Right cardiac atrium (tissue), 5 donors: Measurements from ENCODE around the gene CLIP2. TPM values are rescaled to one million over a fixed set of nuclear protein-coding genes. Genes with fewer than 3 reads are reported as not detected.

Source experiments
- ATAC-seq, 2 donors: fragments of 200-7000 bp; cut with Tn5 transposase; one replicate each; pipeline versions ENCODE4 v1.8.0 to v1.9.1; 2020; ENCODE audit warnings: moderate library complexity in 2 of 2, mild to moderate bottlenecking in 1 of 2
- DNase-seq, 3 donors: peaks; one replicate each; pipeline ENCODE4 v3.0.0-alpha.2; 2020
- H3K27ac ChIP-seq: one replicate; pipeline ENCODE4 v1.5.1; 2013; ENCODE audit warnings: mild to moderate bottlenecking, low read length, control low read depth, moderate library complexity
- H3K27me3 ChIP-seq: one replicate; pipeline ENCODE4 v1.6.1; 2013; ENCODE audit not compliant: control insufficient read depth, insufficient read depth
- H3K4me1 ChIP-seq: one replicate; pipeline ENCODE4 v1.6.1; 2013; ENCODE audit warnings: low read length; ENCODE audit not compliant: control insufficient read depth, insufficient read depth
- H3K4me3 ChIP-seq: one replicate; pipeline ENCODE4 v1.5.1; 2013; ENCODE audit warnings: low read length, control low read depth
- H3K9me3 ChIP-seq: one replicate; pipeline ENCODE4 v1.6.1; 2013; ENCODE audit warnings: low read length; ENCODE audit not compliant: control insufficient read depth
- WGBS: extraction: QIAGEN DNeasy Blood & Tissue Kit; methylation state at CpG from one replicate; pipeline ENCODE4 v1.1.7; 2013; 5-methylcytosine and 5-hydroxymethylcytosine counted together
- intact Hi-C, 4 donors: fragments of 100-400 bp; cut with DNase I; formaldehyde crosslinking; loops; one replicate each; pipeline versions ENCODE4 v1.11.0 to v1.14.0; 2022 to 2023
- polyA plus RNA-seq: library from polyadenylated mRNA; stranded (reverse); fragments of 200-250 nt; gene quantifications from one replicate; pipeline ENCODE4 v1.2.3, GENCODE V29; 2013
- total RNA-seq, 4 donors: library from RNA; stranded (reverse); fragmentation: NEBNext Ultra II Directional; extraction: Animal tissue kit (Norgen Biotek cat#: 25700); gene quantifications; one replicate each; pipeline ENCODE4 v1.2.1, GENCODE V29; 2021
- donor health status: healthy with polysubstance abuse.
- donor health status: DM: no; HTN: yes; CAD: no.
- donor health status: DM: no; HTN: no; CAD: no.
- donor health status: DM: no; HTN: yes; CAD: no; lungs with severe emphysema.
- donor health status: DM: yes; HTN: yes; CAD: no.

The CLIP2 gene
- total and polyA plus RNA-seq, 5 donors = 6.3 to 9.4 (median 8.7) TPM

DNA sequence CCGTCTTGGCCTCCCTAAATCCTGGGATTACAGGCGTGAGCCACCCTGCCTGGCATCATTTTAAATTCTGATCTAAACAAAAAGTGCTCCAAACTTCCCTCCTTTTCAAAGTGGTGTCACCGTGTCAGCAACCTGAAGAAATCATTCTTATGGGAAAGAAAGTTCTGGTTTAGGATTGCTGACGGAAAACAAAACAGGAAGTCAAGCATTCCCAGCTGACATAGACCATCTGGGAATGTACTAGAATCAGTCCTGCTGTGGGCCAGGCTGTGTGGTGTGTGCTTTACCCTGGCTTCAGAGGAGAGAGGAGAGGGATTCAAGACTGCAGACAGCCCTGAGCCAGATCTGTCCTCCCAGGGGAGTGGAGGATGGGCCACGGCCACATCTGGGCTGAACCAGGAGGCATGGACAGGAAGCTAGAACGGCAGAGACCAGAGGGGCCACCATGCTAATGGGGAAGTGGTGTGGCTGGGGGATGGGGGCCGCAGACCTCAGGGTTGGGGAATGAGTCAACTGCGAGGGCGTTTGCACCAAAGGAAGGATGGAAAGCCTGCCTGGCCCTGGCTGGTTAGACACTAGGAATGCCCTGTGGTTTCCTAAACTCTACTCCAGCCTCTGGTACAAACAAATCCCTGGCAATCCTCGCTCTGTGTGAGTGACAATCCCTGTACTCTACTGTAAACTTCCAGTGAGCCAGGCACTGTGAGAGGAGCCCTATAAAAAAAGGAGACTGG lies 16.7 kb upstream of the CLIP2 start:
- Histone ChIP-seq H3K27ac (peak overlapping the region; percentile 15), H3K4me1 (no peaks in the 10 kb centered on the region), H3K4me3 (no peak overlapping the region), H3K27me3 (no peaks in the 10 kb centered on the region), H3K9me3 (no peaks in the 10 kb centered on the region)
- ATAC-seq = peak; percentile 76 to 90
- WGBS = 33% methylated on average over 10 of the region's 10 CpGs
- intact Hi-C loops = no loop called here
- DNase-seq = peak; percentile 79 to 88 (median 83)

DNA sequence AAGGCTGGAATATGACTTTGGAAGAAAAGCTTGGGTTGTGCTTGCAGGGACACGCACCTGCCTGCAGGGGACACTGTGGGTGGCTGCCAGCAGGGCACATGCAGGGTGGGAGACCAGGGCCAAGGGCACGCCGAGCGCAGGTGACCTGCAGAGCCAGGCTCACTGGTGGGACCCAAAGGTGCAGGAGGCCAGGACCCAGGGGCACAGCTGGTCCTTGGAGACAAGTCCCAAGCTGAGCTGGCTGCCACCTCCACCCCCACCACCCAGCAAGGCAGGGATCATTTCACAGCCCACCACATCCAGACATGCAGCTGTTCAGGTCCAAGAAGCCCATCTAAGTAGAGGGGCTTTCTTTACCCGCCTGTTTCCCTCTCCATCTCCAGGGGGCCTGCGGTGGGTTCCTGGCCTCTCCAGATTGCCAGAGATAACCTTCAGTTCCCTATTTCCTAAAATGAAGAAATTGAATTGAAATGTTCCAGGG lies 13.8 kb upstream of the CLIP2 start:
- peaks cover 3% of the 10 kb centered on the region for H3K4me1 ChIP-seq
- 70% methylated on average over 6 of the region's 6 CpGs for WGBS

DNA sequence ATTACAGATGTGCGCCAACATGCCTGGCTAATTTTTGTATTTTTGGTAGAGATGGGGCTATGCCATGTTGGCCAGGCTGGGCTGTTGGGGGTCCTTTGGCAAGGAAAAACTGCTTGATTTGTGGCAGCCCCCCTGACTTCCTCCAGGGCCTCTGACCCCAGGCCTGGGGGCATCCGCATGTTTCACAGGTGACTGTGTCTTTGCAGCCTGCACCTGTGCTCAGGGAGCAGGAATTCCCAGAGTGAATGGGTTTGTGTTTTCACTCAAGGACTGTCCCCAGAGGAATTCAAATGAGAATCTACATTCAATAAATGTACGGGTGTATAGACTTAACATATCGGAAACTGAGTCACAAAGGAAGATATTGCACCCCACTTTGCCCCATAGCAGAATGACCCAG lies 11.6 kb upstream of the CLIP2 start:
- no peaks in the 10 kb centered on the region for H3K27me3 ChIP-seq
- no peak for ATAC-seq
- no peaks in the 10 kb centered on the region for H3K9me3 ChIP-seq
- 96% methylated on average over 4 of the region's 4 CpGs for WGBS
- intact Hi-C loops = no loop called here
- no peak overlapping the region for H3K4me3 ChIP-seq
- H3K4me1 ChIP-seq = peaks cover 3% of the 10 kb centered on the region
- no peak for DNase-seq
- H3K27ac ChIP-seq = no peak overlapping the region

More for the DNA sequence above, 13.8 kb upstream of the CLIP2 start:
- DNase-seq = no peak
- Histone ChIP-seq H3K27me3 (no peaks in the 10 kb centered on the region), H3K9me3 (no peaks in the 10 kb centered on the region), H3K27ac (no peak overlapping the region), H3K4me3 (no peak overlapping the region)
- no peak for ATAC-seq
- intact Hi-C loops = no loop called here

DNA sequence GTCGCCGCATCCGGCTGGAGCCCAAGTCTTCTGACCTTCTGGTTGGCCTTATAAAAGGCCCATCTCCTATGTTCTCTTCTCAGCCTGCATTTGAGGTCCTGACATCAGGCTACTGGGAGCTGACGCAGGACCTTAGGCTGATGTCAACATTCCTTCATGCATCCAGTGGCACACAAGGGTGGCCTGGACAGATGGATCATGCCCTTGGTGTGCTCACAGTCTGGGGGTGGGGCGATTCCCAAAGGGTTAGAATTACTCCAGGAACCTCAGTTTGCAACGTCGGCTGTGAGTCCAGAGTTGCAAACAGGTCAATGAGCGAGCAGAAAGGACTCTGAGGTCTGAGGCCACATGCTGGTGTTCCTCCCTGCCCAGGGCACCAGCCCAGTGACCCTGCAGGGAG lies 8.2 kb upstream of the CLIP2 start:
- no peak overlapping the region for H3K4me3 ChIP-seq
- H3K9me3 ChIP-seq = no peaks in the 10 kb centered on the region
- ATAC-seq (no peak), DNase-seq (no peak)
- no peaks in the 10 kb centered on the region for H3K27me3 ChIP-seq
- 90% methylated on average over 8 of the region's 8 CpGs for WGBS
- H3K27ac ChIP-seq = no peak overlapping the region
- intact Hi-C loops = no loop called here
- H3K4me1 ChIP-seq = peaks cover 3% of the 10 kb centered on the region

DNA sequence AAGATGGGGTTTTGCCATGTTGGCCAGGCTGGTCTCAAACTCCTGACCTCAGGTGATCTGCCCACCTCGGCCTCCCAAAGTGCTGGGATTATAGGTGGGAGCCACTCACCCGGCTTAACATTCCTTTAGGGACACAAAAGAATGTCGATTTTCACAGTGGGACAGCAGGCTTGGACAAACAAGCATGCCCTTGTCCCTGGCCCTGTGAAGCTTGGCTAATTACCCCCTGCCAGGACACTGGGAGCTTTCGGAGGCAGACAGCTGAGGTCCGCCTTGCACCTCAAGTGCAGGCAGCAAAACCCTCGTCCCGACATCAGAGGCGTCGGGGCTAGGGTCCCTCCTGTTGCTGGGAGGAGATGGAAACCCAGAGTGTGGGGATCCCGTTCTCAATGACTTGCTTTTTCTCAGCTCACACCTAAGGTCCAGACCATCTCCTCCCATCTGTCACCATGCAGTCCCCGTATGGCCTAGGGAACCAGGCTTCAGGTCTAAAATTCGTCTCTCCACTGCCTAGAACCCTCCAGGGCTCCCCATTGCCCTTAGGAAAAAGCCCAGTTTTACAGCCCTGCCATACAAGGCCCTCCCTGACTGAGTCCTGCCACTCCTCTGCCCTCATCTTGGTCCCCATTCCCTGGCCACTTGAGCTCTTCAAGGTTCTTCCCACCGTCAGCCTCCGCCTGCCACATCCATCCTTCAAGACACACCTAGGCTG lies 6.3 kb upstream of the CLIP2 start:
- DNase-seq = no peak
- 89% methylated on average over 14 of the region's 14 CpGs for WGBS
- Histone ChIP-seq H3K9me3 (no peaks in the 10 kb centered on the region), H3K4me1 (peaks cover 3% of the 10 kb centered on the region), H3K27ac (no peak overlapping the region), H3K4me3 (no peak overlapping the region), H3K27me3 (no peaks in the 10 kb centered on the region)
- intact Hi-C loops = no loop called here
- no peak for ATAC-seq

DNA sequence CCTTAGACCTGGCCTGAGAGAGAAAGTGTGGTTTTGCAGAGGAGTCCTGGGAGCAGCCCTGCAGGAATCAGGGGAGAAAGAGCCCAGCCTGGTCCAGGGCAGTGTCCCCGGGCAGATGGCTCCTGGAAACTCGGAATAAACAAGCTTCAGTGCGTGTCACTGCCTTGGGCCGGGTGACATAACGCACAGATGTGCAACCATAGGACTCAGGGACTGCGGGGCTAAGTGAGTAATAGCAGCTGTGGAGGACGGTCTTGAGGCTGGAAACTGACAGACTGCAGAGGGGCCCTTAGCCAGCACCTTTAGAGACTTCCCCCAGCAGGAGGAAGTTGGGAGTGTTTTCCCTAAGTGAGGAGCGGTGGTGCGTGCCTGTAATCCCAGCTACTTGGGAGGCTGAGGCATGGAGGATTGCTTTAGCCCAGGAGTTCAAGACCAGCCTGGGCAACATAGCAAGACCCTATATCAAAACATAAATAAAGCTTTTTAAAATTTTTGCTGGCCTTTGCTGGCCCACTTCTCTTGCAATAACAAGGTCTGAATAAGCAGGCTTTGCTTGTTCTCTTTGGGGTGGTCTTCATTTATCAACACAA lies 5.3 kb upstream of the CLIP2 start:
- DNase-seq (no peak), ATAC-seq (no peak)
- 64% methylated on average over 9 of the region's 9 CpGs for WGBS

DNA sequence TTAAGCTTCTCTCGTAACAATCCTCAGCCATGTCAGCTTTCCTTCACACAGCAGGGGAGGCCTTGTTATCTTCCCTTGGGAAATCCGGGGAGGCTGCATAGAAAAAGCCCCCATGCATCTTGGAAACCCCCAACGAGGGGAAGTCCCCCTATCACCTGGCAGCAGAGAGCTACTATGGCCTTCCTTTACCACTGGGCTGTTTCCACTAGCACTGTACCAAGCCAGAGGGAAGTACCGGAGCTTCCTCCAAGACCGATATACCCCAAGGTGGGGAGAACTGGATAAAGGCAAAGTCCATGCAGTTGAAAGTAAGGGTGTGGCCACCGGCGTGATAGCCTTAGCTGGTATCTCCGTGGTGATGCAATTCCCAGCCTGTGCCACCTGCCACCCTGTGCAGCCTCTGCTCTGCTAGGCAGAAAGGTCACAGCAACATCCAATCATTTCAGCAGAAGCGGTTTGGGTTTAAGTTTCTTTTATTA lies 4.4 kb upstream of the CLIP2 start:
- H3K4me1 ChIP-seq = peaks cover 10% of the 10 kb centered on the region
- no peaks in the 10 kb centered on the region for H3K9me3 ChIP-seq
- no peaks in the 10 kb centered on the region for H3K27me3 ChIP-seq
- DNase-seq = no peak
- H3K4me3 ChIP-seq = no peak overlapping the region
- 47% methylated on average over 9 of the region's 9 CpGs for WGBS
- H3K27ac ChIP-seq = no peak overlapping the region
- ATAC-seq = no peak
- intact Hi-C loops = no loop called here

More for the DNA sequence above, 5.3 kb upstream of the CLIP2 start:
- Histone ChIP-seq H3K4me1 (peaks cover 9% of the 10 kb centered on the region), H3K27ac (no peak overlapping the region), H3K27me3 (no peaks in the 10 kb centered on the region), H3K4me3 (no peak overlapping the region), H3K9me3 (no peaks in the 10 kb centered on the region)
- intact Hi-C loops = no loop called here

DNA sequence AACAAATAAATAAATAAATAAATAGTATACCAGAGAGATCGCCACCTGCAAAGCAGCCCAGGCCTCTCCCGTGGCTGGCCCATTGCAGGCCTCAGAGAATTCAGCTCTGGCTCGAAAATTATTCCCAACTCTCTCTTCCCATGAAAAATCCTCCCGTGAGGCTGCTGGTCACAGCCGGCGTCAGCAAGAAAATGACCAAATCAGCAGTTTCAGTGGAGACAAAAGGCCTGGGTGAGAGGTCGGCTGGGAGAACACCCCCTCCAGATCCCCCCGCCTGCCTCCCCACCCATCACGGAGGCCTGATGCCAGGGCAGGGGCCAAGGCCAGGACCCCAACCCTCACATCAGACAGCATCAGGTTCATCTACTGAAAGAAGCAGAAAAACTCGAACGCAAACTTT lies 3.1 kb upstream of the CLIP2 start:
- H3K9me3 ChIP-seq = no peaks in the 10 kb centered on the region
- no peak for DNase-seq
- intact Hi-C loops = no loop called here

DNA sequence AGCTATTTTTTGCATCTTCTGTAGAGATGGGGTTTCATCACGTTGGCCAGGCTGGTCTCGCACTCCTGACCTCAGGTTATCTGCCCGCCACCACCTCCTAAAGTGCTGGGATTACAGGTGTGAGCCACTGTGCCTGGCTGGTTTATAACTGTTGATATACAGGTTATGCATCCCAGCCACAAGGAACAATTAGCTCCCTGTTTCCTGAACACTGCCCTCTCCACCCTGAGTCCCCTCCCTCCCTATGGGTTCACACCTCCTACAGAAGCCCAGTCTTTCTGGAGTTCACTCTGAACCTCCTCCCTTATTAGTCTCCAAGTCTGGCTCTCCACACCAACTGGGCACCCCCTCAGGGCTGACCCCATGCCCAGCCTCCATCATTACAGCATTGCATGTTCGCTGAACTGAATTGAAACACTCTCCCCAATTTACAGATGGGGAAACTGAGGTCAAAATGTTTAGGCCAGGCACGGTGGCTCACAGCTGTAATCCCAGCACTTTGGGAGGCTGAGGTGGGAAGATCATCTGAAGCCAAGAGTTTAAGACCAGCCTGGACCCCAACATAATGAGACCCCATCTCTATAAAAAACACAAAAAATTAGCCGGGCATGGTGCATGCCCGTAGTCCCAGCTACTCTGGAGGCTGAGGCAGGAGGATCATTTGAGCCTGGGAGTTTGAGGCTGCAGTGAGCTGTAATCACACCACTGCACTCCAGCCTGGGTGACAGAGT lies 1.7 kb upstream of the CLIP2 start:
- no peaks in the 10 kb centered on the region for H3K27me3 ChIP-seq
- intact Hi-C loops = no loop called here
- H3K27ac ChIP-seq = no peak overlapping the region

More for the DNA sequence above, 3.1 kb upstream of the CLIP2 start:
- no peaks in the 10 kb centered on the region for H3K27me3 ChIP-seq
- ATAC-seq = no peak
- no peak overlapping the region for H3K4me3 ChIP-seq
- 78% methylated on average over 11 of the region's 11 CpGs for WGBS
- peaks cover 6% of the 10 kb centered on the region for H3K4me1 ChIP-seq
- no peak overlapping the region for H3K27ac ChIP-seq

DNA sequence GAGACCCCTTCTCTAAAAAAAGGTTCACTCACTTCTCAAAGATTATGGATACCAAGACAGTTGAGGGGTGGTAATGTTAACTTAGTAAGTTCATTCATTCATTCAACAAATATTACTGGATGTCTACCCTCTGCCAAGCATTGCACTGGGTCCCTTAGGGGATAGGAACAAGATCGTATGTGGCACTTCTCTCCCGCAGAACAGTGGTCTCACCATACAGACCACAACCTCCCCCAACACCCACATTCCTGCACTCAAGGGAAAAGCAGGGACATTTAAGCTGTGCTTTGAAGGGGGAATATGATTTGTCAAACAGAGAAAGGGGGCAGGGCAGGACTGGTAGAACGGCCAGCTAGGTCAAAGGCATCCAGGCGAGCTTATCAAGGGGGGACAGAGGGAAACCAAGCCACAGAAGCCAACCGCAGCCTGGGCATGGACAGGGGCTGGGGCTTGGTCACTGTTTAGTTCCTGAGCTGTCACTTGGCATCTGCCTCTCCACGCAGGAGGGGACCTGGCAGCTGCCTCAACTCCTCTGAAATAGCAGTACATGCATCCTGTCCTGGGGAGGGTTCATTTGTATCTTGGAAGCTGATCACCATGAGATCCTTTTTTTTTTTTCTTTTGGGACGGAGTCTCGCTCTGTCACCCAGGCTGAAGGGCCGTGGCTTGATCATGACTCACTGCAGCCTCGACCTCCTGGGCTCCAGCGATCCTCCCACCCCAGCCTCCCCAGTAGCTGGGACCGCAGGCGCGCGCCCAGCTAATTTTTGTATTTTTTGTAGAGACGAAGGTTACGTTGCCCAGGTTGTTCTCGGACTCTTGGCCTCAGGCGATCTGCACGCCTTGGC lies 949 bp upstream of the CLIP2 start:
- H3K27me3 ChIP-seq = no peaks in the 10 kb centered on the region
- peaks cover 6% of the 10 kb centered on the region for H3K4me1 ChIP-seq
- ATAC-seq (no peak), DNase-seq (no peak)
- no peak overlapping the region for H3K27ac ChIP-seq
- H3K4me3 ChIP-seq = peak overlapping the region; percentile 96
- intact Hi-C loops = no loop called here
- H3K9me3 ChIP-seq = no peaks in the 10 kb centered on the region
- WGBS = 41% methylated on average over 20 of the region's 20 CpGs

More for the DNA sequence above, 1.7 kb upstream of the CLIP2 start:
- 84% methylated on average over 7 of the region's 7 CpGs for WGBS
- ATAC-seq = no peak
- Histone ChIP-seq H3K4me1 (peaks cover 6% of the 10 kb centered on the region), H3K4me3 (no peak overlapping the region), H3K9me3 (no peaks in the 10 kb centered on the region)
- DNase-seq = no peak
